DND-41 (cell line): ENCODE results near the gene AACS.
"Not testable (repeated sequence)": the region's sequence is repeated elsewhere in the genome, so short reads cannot be mapped to it uniquely, and the experiment has no call there.

Experiments used
- CTCF ChIP-seq: IDR thresholded peaks from 2 replicates; pipeline ENCODE4 v1.5.1; 2012; ENCODE audit warnings: borderline replicate concordance, low read length, moderate library complexity, mild to moderate bottlenecking; ENCODE audit not compliant: poor library complexity, severe bottlenecking; ENCODE audit errors: extremely low read depth
- EZH2 ChIP-seq: IDR thresholded peaks from 3 replicates; pipeline ENCODE4 v1.6.1; 2012; ENCODE audit warnings: borderline replicate concordance, low read depth, mild to moderate bottlenecking, moderate library complexity, low read length, inconsistent platforms; ENCODE audit not compliant: severe bottlenecking

DNA sequence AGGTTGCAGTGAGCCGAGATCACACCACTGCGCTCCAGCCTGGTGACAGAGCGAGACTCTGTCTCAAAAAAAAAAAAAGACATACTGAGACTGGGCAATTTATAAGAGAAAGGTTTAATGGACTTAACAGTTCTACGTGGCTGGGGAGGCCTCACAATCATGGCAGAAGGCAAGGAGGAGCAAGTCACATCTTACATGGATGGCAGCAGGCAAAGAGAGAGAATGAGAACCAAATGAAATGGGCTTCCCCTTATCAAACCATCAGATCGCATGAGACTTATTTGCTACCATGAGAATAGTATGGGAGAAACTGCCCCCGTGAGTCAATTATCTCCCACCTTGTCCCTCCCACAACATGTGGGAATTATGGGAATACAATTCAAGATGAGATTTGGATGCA lies 47.4 kb downstream of the AACS start:
- TF ChIP-seq CTCF, EZH2: not testable (repeated sequence)
